T-helper 17 cell (primary cell): ENCODE data around the gene CGA. TPM values are rescaled to one million over a fixed set of nuclear protein-coding genes. Genes with fewer than 3 reads are reported as not detected.

ENCODE experiments used
- total RNA-seq, 4 donors: library from RNA in 2 of 4; stranded (reverse) in 2 of 4; gene quantifications; one replicate each; pipeline ENCODE4 v1.2.3 and lab custom pipeline; 2022 to 2026

Gene CGA
- total RNA-seq, 2 donors from 2014 or later: 0.40 TPM; not detected in 1

Other genes starting within 250 kb of the CGA start
- gene HTR1E, start 157.6 kb downstream of the CGA start, total RNA-seq: not detected
- gene ZNF292, start 60.5 kb upstream of the CGA start, total RNA-seq: 100 to 1,000 TPM in 1 of 2 donors, 10 to 100 TPM in 1; 88.3 to 103 TPM
- gene SMIM8, start 227.5 kb upstream of the CGA start, total RNA-seq: 1 to 10 TPM; 5.8 to 7.0 TPM
- gene GJB7, start 234.2 kb upstream of the CGA start, total RNA-seq: not detected
- 1 to 10 TPM; 1.8 to 2.4 TPM for gene C6orf163, start 249.7 kb upstream of the CGA start, total RNA-seq